Astrocyte of the spinal cord (primary cell): ENCODE results near the gene ARHGAP26.

ENCODE experiments used
- DNase-seq: peaks from one replicate; pipeline ENCODE4 v3.0.0; 2011; ENCODE audit warnings: low read depth, low spot score
- H3K4me3 ChIP-seq: 2 replicates; pipeline ENCODE4 v1.5.1; 2011; ENCODE audit warnings: low read depth, mild to moderate bottlenecking, low read length, moderate library complexity
- in situ Hi-C: cut with HindIII; loops from 2 replicates; pipeline ENCODE4 v1.10.0; 2017; ENCODE audit warnings: low sequenced_read_pairs
- TF ChIP-seq, protein P1 (sequence below): IDR thresholded peaks from 2 replicates; pipeline ENCODE4 v1.5.1; 2012; ENCODE audit warnings: low read depth, mild to moderate bottlenecking, low read length, inconsistent platforms

The ARHGAP26 gene

DNA sequence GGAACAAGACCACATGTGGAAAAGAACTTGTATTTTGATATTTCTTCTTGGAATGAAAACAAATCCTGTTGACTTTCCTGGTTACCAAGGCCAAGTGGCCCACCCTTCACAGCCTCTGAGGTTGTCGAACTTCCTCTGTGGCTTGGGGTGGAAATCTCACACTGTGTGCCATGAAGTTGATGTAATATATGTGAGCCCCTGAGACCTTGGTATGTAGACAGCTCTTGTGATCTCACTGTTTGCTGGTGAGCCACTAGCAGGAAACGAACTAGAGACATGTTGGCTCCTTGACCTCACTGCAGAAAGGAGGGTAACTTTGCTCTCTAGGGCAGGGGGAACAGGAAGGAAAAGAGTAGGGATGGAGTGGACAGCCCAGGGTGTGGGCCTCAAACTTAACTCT, 159.4 kb downstream of the ARHGAP26 start:
- peak; percentile 56 for DNase-seq
- in situ Hi-C loops: no loop called here
- H3K4me3 ChIP-seq: no peak overlapping the region
- TF ChIP-seq, protein P1, sequence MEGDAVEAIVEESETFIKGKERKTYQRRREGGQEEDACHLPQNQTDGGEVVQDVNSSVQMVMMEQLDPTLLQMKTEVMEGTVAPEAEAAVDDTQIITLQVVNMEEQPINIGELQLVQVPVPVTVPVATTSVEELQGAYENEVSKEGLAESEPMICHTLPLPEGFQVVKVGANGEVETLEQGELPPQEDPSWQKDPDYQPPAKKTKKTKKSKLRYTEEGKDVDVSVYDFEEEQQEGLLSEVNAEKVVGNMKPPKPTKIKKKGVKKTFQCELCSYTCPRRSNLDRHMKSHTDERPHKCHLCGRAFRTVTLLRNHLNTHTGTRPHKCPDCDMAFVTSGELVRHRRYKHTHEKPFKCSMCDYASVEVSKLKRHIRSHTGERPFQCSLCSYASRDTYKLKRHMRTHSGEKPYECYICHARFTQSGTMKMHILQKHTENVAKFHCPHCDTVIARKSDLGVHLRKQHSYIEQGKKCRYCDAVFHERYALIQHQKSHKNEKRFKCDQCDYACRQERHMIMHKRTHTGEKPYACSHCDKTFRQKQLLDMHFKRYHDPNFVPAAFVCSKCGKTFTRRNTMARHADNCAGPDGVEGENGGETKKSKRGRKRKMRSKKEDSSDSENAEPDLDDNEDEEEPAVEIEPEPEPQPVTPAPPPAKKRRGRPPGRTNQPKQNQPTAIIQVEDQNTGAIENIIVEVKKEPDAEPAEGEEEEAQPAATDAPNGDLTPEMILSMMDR: no peak

DNA sequence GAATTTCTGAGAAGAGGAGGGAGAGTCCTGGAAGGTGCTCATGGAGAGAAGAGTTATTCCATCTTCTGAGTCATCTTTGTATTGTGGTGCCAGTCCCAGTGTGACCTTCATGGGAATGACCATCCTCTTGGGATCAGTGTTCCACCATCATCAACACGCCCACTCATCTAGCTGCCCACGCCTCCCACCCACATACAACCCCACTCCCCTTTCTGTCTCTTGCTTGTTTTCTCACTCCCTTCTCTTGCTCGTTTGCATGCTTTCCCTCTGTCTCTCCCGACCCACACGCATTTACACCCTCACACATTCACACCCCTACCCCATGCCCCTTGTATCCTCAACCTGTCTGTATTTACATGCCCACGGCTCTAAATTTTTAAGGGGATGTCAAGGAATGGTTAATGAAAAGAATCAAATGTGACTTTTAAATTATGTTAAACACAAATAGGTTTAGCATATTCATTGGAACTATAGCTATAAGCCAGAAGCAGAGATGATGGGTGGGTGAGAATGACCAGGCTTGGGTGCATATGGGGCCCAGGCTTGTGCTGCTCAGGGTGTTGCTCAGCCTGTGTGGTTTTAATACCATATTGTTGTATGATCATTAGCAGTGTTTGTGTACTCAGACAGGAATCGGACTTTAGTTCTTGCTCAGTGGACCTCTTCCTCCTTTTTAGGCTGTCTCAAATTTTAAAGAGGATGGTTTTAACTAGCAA, 160.4 kb downstream of the ARHGAP26 start:
- in situ Hi-C loops: no loop called here
- no peak for DNase-seq
- TF ChIP-seq, protein P1: no peak
- H3K4me3 ChIP-seq: no peak overlapping the region

DNA sequence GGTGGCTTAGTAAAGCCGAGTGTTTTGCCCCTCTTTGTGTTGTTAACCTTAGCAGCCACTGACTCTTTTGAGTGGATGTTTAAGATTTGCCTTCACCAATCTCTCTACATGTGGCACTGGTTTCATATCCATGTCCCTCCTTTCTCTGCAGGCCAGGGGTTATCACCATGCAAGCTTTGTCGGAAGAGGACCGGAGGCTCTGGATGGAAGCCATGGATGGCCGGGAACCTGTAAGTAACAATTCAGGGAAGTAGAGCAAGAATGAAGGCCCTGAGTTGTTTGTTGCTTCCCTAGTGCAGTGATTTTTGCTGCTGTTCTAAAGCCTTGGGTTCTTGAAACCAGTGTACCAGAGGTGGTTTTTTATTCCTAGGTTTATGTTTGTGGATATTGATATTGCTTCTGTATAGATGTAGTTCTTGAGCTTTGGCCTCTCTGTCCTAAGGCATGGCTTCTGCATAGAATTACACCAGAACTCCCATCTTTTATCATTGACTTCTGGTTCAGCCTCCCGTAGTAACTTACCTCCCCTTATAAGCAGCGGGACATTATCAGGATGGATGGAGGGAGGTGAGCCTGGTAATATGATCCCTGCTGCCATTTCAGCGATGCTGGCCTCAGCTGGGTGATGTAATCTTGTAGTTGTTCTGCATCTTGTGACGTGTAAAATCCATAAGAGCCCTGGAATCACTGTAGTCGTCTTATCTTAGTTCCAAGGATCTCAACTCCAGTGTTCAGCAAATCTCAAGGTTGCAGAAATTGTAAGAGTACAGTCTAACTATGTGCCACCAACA, 161.9 kb downstream of the ARHGAP26 start:
- no peak overlapping the region for H3K4me3 ChIP-seq
- in situ Hi-C loops: no loop called here
- no peak for DNase-seq
- TF ChIP-seq, protein P1: no peak

DNA sequence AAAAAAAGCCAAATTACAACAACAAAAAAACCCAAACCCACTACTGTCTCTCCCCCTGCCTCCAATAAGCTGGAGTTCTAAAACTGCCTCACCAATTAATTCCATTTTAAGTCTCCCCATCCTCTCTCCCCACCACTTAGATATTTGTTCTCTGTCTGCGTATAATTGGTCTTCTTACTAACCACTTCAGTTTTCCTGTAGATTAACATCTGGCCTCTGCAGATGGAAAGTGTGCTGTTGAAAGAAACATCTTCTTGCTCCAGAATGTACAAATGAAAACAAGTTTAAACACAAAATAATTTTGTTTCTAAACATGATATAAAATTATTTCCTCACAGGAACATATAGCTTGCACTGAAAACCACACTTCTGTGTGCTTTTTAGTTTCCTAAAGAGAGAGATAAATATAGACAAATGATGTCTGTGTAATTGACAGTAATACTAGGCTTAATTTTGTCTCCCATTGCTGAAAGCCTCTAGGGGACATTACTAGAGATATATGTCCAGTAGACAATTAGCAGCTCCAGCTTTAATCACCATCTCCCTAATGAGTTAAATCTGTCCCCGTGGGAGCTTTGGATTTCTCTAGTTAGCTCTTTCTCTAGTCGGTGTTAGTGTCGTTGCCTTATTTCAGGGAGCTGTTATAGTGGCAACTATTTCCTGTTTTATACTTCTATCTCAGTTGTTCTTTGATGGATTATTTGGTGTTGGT, 164.0 kb downstream of the ARHGAP26 start:
- in situ Hi-C loops: no loop called here
- DNase-seq: no peak
- no peak overlapping the region for H3K4me3 ChIP-seq
- TF ChIP-seq, protein P1: no peak

DNA sequence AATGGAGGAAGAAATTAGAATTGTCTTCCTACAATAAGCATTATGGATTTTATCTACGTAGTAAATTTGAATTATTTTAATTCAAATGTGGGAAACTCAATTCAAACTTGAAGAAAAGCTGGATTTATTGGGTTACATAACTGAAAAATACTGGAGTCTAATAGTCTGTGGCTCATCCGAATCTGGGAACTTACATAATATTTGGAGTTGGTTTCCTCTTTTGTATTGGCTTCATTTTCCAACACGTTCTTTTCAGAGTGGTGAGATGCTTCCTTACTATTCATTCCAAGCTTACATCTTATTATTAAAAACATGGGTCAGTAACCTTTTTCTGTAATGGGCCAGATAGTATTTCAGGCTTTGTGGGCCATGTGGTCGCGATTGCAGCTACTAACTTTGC, 164.8 kb downstream of the ARHGAP26 start:
- no peak overlapping the region for H3K4me3 ChIP-seq
- TF ChIP-seq, protein P1: no peak
- DNase-seq: no peak
- in situ Hi-C loops: no loop called here

DNA sequence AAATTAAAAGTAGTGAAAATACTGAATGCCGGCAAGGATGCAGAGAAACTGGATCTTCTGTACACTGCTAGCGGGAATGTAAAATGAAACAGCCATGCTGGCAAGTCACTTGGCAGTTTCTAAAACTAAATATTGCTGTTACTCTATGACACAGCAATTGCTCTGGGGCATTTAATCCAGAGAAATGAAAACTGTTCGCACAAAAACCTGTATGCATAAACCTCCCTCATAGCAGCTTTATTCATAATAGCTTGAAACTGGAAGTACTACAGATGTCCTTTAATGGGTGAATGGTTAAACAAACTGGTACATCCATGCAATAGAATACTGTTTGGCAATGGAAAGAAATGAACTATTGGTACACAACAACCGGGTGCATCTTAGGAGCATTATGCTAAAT, 167.2 kb downstream of the ARHGAP26 start:
- in situ Hi-C loops: no loop called here
- TF ChIP-seq, protein P1: no peak
- H3K4me3 ChIP-seq: no peak overlapping the region
- no peak for DNase-seq
